Stimulated activated CD8-positive, alpha-beta memory T cell treated with anti-CD3 and anti-CD28 coated beads, Interleukin-7, amount 100 ng/mL, for 4 hours (primary cell): ENCODE results near the gene ZNF17.
"Not testable (repeated sequence)": the region's sequence is repeated elsewhere in the genome, so short reads cannot be mapped to it uniquely, and the experiment has no call there.

Experiments used
- DNase-seq, 2 donors: peaks; one replicate each; pipeline ENCODE4 v3.0.0-alpha.2; 2020; ENCODE audit warnings: low read depth in 2 of 2

ZNF17 gene

GRCh38 chr19:57410877-57411671 lies at the start of gene ZNF17:
Gene ZNF17 (plus strand): TSS chr19:57411161. CDS start chr19:57413616, 2,455 bp downstream.
- peak; percentile 90 to 91 for DNase-seq

DNA sequence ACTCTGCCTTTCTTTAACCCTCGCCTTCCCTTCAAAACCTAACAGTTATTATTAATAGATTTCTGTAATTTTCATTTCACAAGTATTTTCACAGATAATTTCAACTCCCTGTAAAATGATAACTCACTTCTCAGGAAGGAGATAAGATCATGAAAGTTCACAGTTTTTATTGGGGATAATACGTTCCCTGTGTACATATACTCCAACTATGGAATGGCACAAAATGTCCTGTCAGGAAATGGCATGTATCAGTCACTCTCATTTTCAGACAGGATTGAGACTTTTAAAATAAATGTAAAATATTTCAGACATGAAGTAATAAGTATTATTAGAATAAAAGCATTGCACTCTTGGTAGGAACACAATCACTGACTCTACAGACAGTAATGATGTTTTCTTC lies 48.5 kb upstream of the ZNF17 start:
- DNase-seq = no peak

DNA sequence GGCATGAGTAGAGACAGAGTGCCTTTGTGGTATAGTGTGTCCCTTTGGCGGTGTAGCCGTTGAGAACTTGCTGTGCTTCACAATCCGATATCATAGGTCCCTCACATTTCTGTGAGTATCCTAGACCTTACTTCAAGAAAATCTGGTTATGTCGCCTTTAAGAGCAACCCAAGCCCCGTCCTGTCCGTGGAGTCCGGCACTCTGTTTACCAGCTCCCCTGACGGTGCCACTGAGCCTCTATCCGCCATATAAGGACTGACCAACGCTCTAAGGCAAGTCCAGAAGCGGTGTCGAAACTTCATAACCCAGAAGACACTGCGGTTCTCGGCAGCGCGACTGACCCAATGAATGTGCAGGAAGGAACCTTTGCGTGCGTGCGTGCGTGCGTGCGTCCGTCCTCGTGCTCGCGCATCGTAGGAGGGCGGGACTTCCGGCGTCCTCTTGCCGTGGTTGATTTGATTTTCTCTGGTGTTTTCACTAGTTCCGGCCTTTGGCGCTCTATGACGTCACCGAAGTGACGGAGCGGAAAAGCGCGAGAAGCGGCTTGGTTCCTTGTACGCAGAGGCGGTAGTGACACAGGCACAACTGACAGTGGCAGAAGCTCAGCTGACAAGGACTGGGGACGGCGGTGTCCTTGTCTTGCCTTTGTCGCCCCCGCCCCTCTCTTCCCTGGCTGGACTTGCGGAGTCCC lies 47.8 kb upstream of the ZNF17 start, which contains the start of the genes TRAPPC2B and ZNF547:
Gene TRAPPC2B (plus strand): TSS at position 555 of the 691 bp plus-strand sequence. CDS start 1,283 bp downstream, outside the sequence.
Gene ZNF547 (plus strand): TSS at position 555 of the 691 bp plus-strand sequence. CDS start 5,005 bp downstream, outside the sequence.
- DNase-seq = peak; percentile 98

GRCh38 chr19:57363688-57364181 lies 47.2 kb upstream of the ZNF17 start:
- no peak for DNase-seq

DNA sequence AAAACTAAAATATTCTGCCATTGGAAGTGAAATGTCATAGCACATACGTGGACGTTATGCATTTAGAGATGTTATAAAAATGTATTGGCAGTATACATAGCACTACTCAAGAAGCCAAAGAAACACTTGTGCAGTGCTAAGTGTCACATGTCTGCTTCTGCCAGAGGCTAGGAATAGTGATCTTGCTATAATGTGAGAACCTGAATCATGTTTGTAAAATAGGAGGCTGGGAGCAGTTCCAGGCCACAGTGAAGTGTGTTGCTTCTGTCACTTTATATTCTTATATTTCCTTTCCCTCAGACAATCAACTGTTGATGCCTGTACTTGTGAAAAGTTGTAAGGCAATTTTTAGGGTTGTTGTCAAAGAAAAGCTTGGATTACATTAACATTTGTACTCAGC lies 44.2 kb upstream of the ZNF17 start:
- no peak for DNase-seq

DNA sequence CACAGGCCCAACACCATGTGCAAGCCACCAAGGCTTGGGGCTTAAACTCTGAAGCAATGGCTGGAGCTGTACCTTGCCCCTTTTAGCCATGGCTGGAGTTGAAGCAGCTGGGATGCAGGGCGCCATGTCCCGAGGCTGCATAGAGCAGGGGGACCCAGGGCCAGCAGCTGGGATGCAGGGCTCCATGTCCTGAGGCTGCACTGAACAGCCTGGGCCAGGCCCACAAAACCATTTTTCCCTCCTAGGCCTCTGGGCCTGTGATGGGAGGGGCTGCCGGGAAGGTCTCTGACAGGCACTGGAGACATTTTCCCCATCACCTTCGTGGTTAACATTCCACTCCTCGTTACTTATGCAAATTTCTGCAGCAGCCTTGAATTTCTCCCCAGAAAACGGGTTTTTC lies 36.8 kb upstream of the ZNF17 start:
- DNase-seq = no peak

GRCh38 chr19:57374647-57375046 lies 36.3 kb upstream of the ZNF17 start:
- not testable (repeated sequence) for DNase-seq

DNA sequence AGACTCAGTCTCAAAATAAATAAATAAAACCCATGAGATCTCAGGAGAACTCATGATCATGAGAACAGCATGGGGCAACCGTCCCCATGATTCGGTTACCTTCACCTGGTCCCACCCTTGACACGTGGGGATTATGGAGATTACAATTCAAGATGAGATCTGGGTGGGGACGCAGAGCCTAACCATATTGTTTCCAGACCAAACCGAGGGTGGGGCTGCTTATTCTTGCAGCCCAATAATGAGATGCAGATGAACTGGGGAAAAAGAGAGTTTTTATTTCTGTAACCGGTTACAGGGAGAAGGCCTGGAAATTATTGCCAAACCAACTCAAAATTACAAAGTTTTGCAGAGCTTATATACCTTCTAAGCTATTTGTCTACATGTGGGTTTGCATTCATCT lies 34.8 kb upstream of the ZNF17 start:
- DNase-seq = no peak

- DNase-seq = no peak
Measured at GRCh38 chr19:57377498-57378146, 33.3 kb upstream of the ZNF17 start.

DNA sequence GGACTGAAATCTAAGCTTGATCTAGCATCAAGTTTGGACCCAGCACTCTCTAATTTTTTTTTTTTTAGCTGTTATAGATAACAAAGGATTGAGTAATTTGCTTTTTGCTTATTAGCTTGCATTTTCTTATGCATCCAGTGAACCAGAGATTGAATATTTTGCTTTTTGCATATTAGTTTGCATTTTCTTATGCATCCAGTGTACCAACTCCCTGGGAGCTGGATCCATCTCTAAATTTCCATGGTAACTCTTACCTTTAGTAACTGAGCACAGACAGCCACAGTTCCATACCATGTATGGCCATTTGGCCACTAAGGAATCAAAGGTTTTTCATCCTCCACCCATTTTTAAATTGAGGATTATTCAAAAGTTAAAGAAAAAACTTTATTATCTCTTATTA lies 30.0 kb upstream of the ZNF17 start:
- DNase-seq = no peak

GRCh38 chr19:57382806-57383488 lies 28.0 kb upstream of the ZNF17 start:
- DNase-seq = no peak

DNA sequence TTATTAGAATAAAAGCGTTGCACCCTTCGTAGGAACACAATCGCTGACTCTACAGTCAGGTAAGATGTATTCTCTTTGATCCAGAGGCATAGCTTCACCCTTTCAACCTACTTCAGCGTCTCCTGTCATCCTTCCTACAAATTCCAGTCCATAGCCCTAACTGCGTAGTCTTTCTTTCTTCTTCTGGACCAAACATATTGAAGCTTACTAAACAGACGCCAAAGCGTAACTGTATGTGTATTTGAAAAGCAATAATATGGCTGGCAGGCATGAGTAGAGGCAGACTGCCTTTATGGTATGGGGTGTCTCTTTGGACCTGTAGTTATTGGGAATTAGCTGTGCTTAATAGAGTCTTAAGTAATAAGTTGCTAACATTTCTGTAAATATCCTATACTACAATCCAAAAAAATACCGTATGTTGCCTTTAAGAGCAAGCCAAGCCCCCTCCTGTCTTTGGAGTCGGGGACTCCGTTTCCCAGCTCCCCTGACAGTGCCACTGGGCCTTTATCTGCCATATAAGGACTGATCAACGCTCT lies 21.7 kb upstream of the ZNF17 start:
- DNase-seq = no peak

DNA sequence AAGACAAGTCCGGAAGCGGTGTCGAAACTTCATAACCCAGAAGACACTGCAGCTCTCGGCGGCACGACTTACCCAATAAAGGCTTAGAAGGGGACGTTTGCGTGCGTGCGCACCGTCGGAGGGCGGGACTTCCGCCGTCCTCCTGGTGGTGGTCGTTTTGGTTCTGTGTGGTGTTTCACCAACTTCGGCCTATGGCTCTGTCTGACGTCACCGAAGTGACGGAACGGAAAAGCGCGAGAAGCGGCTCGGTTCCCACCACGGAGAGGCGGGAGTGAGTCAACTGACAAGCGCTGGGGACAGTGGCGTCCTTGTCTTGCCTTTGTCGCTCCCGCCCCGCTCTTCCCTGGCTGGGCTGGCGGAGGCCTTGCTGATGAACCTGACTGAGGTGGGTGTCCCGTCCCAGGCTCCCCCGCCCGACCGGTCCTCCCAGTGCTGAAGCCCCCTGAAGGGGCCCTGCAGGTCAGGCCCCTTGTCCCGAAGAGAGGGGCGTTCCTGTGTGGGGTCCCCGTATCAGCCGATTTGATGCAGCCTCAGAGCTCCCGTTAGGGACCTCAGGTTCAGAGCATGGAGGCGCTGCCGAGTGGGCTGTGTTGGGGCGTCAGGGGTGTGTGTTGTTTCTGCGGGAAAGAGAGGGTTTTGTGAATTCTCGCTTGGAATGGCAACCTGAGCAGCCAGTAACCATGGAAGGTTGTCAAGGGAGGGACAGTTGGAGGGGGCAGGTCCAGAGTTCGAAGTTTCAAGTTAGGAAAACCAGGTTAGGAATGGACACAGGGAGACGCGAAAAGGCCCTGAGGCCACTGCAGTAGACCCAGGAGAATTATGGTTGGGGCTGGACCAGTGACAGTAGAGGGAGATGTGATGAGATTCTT lies 21.0 kb upstream of the ZNF17 start, which contains the start of gene ZNF548:
Gene ZNF548 (plus strand): TSS at position 125 of the 869 bp plus-strand sequence. CDS start 246 bp downstream, at position 371.
- peak; percentile 98 for DNase-seq

DNA sequence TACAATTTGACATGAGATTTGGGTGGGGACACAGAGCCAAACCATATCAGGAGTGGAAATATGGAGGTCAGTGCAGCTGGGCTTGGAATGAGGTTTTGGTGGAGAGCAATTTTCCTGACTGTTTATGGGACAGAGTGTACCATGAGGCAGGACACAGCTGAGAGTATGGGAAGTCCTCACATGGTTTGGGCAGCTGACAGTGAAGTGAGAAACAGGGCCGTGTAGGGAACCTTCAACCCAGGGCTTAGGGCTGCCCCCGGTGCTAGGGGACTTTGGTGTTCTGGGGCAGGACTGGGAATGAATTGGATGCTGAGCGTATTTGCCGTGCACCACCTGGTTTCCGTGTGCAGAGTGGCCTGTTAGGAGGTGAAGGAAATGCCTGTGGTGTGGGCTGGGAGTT lies 15.3 kb upstream of the ZNF17 start:
- no peak for DNase-seq

DNA sequence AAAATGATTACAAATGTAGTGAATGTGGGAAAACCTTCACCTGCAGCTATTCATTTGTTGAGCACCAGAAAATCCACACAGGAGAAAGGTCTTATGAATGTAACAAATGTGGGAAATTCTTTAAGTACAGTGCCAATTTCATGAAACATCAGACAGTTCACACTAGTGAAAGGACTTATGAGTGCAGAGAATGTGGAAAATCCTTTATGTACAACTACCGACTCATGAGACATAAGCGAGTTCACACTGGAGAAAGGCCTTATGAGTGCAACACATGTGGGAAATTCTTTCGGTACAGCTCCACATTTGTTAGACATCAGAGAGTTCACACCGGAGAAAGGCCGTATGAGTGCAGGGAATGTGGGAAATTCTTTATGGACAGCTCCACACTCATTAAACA lies 12.1 kb upstream of the ZNF17 start:
- no peak for DNase-seq

DNA sequence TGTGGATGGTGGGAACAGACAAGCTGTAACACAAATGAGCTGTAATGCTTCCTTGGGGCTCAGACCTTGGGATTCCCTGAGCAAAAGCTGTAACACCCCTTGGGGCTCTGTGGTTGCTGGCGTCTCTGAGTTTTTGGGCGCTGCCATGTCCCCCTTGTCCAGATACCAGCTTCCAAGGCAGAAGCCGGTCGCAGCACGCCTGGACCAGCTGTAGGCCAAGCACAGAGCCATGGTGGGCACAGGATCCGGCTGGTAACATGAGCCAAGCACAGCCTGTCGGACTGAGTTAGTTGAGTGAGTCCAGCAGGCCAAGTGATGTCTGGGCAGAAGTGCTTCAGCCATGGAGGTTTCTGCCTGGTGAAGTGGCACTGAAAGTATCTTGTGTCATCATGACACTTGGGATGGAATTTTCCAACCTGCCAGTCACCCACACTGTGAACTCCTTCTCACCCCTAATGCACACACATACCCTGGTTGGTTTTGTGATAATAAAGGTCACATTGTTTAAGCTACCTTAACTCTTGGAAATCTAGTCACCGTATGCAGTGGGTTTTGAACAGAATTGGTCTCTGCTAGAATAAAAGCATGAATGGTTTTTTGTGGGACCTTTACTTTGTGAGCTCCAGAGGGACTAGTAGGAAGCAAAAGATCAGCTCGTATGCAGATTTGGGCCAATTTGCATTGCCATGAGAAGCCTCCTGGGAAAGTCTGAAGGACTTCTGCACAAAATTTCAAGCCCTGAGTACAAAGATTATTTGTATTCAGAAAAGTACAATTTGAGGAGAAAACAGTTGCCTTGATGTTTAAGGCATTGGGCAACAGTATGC lies 7.0 kb upstream of the ZNF17 start:
- DNase-seq = no peak

- DNase-seq = peak; percentile 52 to 53
Measured at GRCh38 chr19:57406516-57407123, 4.3 kb upstream of the ZNF17 start.

DNA sequence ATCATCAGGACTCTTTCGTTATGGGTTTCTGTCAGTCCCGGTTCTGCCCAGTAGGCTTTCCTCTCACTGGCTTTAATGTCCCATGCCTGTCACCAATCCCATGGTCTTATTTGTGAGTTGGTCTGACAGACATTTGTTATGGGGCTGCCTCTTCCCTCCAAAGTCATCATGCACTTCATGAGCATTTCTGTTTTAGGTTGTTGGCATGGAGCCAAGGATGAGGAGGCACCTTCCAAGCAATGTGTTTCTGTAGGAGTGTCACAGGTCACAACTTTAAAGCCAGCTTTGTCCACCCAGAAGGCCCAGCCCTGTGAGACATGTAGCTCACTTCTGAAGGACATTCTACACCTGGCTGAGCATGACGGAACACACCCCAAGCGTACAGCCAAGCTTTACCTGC lies 8.5 kb downstream of the ZNF17 start:
- DNase-seq = no peak

- DNase-seq = no peak
Measured at GRCh38 chr19:57421037-57421436, 10.1 kb downstream of the ZNF17 start.
